GM21423 (cell line): Measurements from ENCODE around the gene ATG3.
"Not testable (repeated sequence)": the region's sequence is repeated elsewhere in the genome, so short reads cannot be mapped to it uniquely, and the experiment has no call there.

ENCODE experiments used
- ATAC-seq: cut with Tn5 transposase; IDR thresholded peaks from one replicate; pipeline ENCODE4 v1.9.1; 2021; ENCODE audit warnings: mild to moderate bottlenecking, moderate library complexity; ENCODE audit not compliant: unreplicated experiment

Gene ATG3

DNA sequence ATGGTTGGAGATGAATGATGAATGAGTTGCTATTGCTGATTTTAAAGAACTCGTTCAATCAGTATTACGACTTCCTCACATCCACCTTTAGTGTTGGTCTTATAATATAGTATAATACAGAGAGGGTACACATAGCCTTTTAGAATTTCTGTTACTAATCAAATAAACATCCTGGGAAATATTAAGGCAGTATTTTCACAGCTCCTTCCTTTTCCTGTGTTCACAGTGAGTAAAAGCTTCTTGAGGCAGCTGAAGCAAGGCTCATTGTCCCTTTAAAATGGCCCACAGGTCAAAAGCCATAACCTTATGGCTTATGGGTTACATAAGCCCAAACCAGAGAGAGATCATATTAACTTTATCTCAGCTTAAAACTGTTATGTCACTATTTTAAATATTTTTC is 61.1 kb downstream of the ATG3 start:
- ATAC-seq = no peak

- ATAC-seq = peak; percentile 67
These were observed 62.6 kb downstream of the ATG3 start, which contains the start of gene BTLA for GRCh38 chr3:112498914-112499711. Gene BTLA, minus strand, starts transcription at chr3:112499472. Its CDS starts 114 bp downstream, at chr3:112499358.

- ATAC-seq = no peak
These were observed 63.7 kb downstream of the ATG3 start for GRCh38 chr3:112497897-112498548.

- no peak for ATAC-seq
These were observed 65.2 kb downstream of the ATG3 start for GRCh38 chr3:112496366-112497067.

GRCh38 chr3:112494448-112494767 is 67.4 kb downstream of the ATG3 start:
- ATAC-seq = not testable (repeated sequence)

DNA sequence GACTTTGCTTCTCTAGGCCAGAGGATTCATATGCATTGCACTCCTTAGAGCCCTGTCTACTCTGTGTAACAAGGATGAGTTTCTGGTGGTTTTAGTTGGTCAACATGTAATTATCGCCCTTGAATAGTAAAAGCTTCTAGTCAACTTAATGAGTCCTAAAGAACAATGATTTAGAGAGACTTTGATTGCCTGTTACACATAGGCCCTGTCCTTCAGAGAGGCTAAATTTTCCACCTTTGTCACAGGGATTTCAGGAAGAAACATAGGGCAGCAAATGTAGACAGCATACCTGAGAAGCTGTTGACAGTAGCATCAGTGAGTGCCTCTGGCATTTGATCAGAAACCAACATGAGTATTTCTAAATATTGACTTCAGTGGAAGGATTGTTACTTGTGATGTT is 69.6 kb downstream of the ATG3 start:
- ATAC-seq = no peak

GRCh38 chr3:112491373-112491772 is 70.4 kb downstream of the ATG3 start:
- no peak for ATAC-seq

GRCh38 chr3:112489674-112490479 is 71.9 kb downstream of the ATG3 start:
- peak; percentile 52 for ATAC-seq

GRCh38 chr3:112486811-112487505 is 74.8 kb downstream of the ATG3 start:
- ATAC-seq = no peak

- ATAC-seq = no peak
These were observed 77.4 kb downstream of the ATG3 start for GRCh38 chr3:112484352-112484751.

DNA sequence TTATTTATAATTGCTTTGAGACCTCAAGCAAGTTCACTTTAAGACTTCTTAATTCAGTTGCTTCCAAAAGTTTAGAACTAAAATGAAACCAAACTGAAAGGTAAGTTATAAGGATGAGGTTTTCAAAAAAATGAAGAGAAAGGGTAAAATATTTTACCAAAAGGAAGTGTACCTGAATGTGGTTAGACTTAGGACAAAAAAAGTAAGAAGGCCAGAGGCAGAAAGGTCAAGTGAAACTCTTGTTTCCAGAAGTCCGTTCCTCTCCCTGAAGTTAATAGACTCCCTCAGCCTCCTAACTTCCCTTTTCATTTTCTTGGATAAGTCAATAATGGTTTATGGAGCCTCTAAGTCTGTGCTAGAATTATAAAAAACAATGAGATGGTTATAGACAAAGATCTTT is 79.1 kb downstream of the ATG3 start:
- peak; percentile 51 for ATAC-seq
